GM23338 (cell line): ENCODE results near the gene ERLEC1. TPM values are rescaled to one million over a fixed set of nuclear protein-coding genes. Genes with fewer than 3 reads are reported as not detected.
A peak's percentile ranks its signal among the peaks of the same experiment; 100 is the strongest.

Experiments used
- ATAC-seq: fragments of 200-7000 bp; cut with Tn5 transposase; 3 replicates; pipeline ENCODE4 v1.9.1; 2020
- DNase-seq: peaks from one replicate; pipeline ENCODE4 v3.0.0-alpha.2; 2015; ENCODE audit warnings: low spot score
- H2AFZ ChIP-seq: fragments of 200-600 bp; sonication (generic); 2 replicates; pipeline ENCODE4 v1.8.0; 2016; ENCODE audit warnings: antibody characterized with exemption, mild to moderate bottlenecking, moderate library complexity
- H3F3A ChIP-seq: fragments of 200-600 bp; sonication (generic); replicated peaks from 2 replicates; pipeline ENCODE4 v1.8.0; 2017; ENCODE audit warnings: antibody characterized with exemption, mixed run types, low read depth
- H3K27ac ChIP-seq: fragments of 200-600 bp; sonication (generic); 2 replicates; pipeline ENCODE4 v1.6.1; 2016; ENCODE audit warnings: low read depth
- H3K27me3 ChIP-seq: fragments of 200-600 bp; sonication (generic); 2 replicates; pipeline ENCODE4 v1.8.0; 2016; ENCODE audit warnings: mild to moderate bottlenecking, mixed run types, moderate library complexity; ENCODE audit not compliant: insufficient read depth
- H3K36me3 ChIP-seq: fragments of 200-600 bp; sonication (generic); 2 replicates; pipeline ENCODE4 v1.8.0; 2016; ENCODE audit warnings: mild to moderate bottlenecking; ENCODE audit not compliant: insufficient read depth
- H3K4me1 ChIP-seq: fragments of 200-600 bp; sonication (generic); 2 replicates; pipeline ENCODE4 v1.8.0; 2016; ENCODE audit warnings: mild to moderate bottlenecking, moderate library complexity; ENCODE audit not compliant: insufficient read depth
- H3K4me2 ChIP-seq: fragments of 200-600 bp; sonication (generic); 2 replicates; pipeline ENCODE4 v1.7.1; 2017; ENCODE audit warnings: mixed run types
- H3K4me3 ChIP-seq: fragments of 200-600 bp; sonication (generic); 2 replicates; pipeline ENCODE4 v1.6.1; 2016; ENCODE audit warnings: mixed run types
- H3K79me2 ChIP-seq: fragments of 200-600 bp; sonication (generic); replicated peaks from 2 replicates; pipeline ENCODE4 v1.8.0; 2017; ENCODE audit warnings: mild to moderate bottlenecking; ENCODE audit not compliant: insufficient read depth
- H3K9me2 ChIP-seq: fragments of 200-600 bp; sonication (generic); 2 replicates; pipeline ENCODE4 v1.8.0; 2017; ENCODE audit not compliant: insufficient read depth
- H4K20me1 ChIP-seq: fragments of 200-600 bp; sonication (generic); replicated peaks from 2 replicates; pipeline ENCODE4 v1.8.0; 2017; ENCODE audit warnings: mild to moderate bottlenecking; ENCODE audit not compliant: insufficient read depth
- H3K27ac Mint-ChIP-seq: 2 replicates; pipeline ENCODE4 v1.8.0; 2020; ENCODE audit warnings: inconsistent platforms, mild to moderate bottlenecking, moderate library complexity, mixed read lengths
- H3K27me3 Mint-ChIP-seq: 3 replicates; pipeline ENCODE4 v1.8.0; 2022; ENCODE audit warnings: low read depth, mild to moderate bottlenecking, moderate library complexity, mixed read lengths, inconsistent platforms; ENCODE audit not compliant: insufficient read depth, poor library complexity
- H3K36me3 Mint-ChIP-seq: 3 replicates; pipeline ENCODE4 v1.8.0; 2021; ENCODE audit warnings: low read depth, mild to moderate bottlenecking, inconsistent platforms, moderate library complexity, mixed read lengths
- H3K4me1 Mint-ChIP-seq: 3 replicates; pipeline ENCODE4 v1.8.0; 2020; ENCODE audit warnings: mild to moderate bottlenecking, inconsistent platforms, mixed read lengths
- H3K4me3 Mint-ChIP-seq: 3 replicates; pipeline ENCODE4 v1.8.0; 2021; ENCODE audit warnings: moderate library complexity, mild to moderate bottlenecking, inconsistent platforms, mixed read lengths
- H3K9me3 Mint-ChIP-seq: 3 replicates; pipeline ENCODE4 v1.8.0; 2020; ENCODE audit warnings: moderate library complexity, mild to moderate bottlenecking, inconsistent platforms, mixed read lengths
- JUNB ChIP-seq: IDR thresholded peaks from one replicate; pipeline ENCODE4 v1.6.1; 2016; ENCODE audit warnings: antibody characterized with exemption; ENCODE audit not compliant: unreplicated experiment
- POLR2AphosphoS5 ChIP-seq: IDR thresholded peaks from 2 replicates; pipeline ENCODE4 v1.6.1; 2016; ENCODE audit warnings: antibody characterized with exemption, low read depth
- STAT1 ChIP-seq: IDR thresholded peaks from one replicate; pipeline ENCODE4 v1.6.1; 2016; ENCODE audit warnings: antibody characterized with exemption; ENCODE audit not compliant: unreplicated experiment
- polyA plus RNA-seq: library from polyadenylated mRNA; unstranded; fragments of >200 nt; fragmentation: Nextera tagmentation; extraction: Ambion mirVana; gene quantifications from 2 replicates; pipeline ENCODE4 v1.2.1, GENCODE V29; 2016
- total RNA-seq: library from RNA; depleted of rRNA; stranded (reverse); fragments of >200 nt; shearing (Covaris generic); gene quantifications from 2 replicates; pipeline ENCODE4 v1.2.3, GENCODE V29; 2014
- TF ChIP-seq, protein P1 (sequence below): fragments of 250-450 bp; sonication (Bioruptor Pico); IDR thresholded peaks from 2 replicates; pipeline ENCODE4 v1.5.0; 2020; ENCODE audit warnings: mild to moderate bottlenecking, moderate library complexity

The ERLEC1 gene
- total and polyA plus RNA-seq, 2 experiments from 2014 or later, result 35.0 to 41.2 TPM

GRCh38 chr2:53827398-53828175 lies 40.7 kb downstream of the ERLEC1 start:
- Histone ChIP-seq H3K9me2 (no peaks in the 10 kb centered on the region), H3F3A (no peaks in the 10 kb centered on the region), H3K4me3 (0 out of 2 replicates have a peak overlapping the region, but pooled peaks have one; percentile 2), H3K4me1 (peaks cover 20% of the 10 kb centered on the region), H3K27me3 (no peaks in the 10 kb centered on the region), H3K27ac (peak overlapping the region; percentile 5), H3K36me3 (no peaks in the 10 kb centered on the region), H4K20me1 (no peaks in the 10 kb centered on the region), H2AFZ (no peak overlapping the region), H3K79me2 (no peaks in the 10 kb centered on the region), H3K4me2 (peak overlapping the region; percentile 62)
- H3K36me3 Mint-ChIP-seq, result no peaks in the 10 kb centered on the region
- TF ChIP-seq, protein P1, sequence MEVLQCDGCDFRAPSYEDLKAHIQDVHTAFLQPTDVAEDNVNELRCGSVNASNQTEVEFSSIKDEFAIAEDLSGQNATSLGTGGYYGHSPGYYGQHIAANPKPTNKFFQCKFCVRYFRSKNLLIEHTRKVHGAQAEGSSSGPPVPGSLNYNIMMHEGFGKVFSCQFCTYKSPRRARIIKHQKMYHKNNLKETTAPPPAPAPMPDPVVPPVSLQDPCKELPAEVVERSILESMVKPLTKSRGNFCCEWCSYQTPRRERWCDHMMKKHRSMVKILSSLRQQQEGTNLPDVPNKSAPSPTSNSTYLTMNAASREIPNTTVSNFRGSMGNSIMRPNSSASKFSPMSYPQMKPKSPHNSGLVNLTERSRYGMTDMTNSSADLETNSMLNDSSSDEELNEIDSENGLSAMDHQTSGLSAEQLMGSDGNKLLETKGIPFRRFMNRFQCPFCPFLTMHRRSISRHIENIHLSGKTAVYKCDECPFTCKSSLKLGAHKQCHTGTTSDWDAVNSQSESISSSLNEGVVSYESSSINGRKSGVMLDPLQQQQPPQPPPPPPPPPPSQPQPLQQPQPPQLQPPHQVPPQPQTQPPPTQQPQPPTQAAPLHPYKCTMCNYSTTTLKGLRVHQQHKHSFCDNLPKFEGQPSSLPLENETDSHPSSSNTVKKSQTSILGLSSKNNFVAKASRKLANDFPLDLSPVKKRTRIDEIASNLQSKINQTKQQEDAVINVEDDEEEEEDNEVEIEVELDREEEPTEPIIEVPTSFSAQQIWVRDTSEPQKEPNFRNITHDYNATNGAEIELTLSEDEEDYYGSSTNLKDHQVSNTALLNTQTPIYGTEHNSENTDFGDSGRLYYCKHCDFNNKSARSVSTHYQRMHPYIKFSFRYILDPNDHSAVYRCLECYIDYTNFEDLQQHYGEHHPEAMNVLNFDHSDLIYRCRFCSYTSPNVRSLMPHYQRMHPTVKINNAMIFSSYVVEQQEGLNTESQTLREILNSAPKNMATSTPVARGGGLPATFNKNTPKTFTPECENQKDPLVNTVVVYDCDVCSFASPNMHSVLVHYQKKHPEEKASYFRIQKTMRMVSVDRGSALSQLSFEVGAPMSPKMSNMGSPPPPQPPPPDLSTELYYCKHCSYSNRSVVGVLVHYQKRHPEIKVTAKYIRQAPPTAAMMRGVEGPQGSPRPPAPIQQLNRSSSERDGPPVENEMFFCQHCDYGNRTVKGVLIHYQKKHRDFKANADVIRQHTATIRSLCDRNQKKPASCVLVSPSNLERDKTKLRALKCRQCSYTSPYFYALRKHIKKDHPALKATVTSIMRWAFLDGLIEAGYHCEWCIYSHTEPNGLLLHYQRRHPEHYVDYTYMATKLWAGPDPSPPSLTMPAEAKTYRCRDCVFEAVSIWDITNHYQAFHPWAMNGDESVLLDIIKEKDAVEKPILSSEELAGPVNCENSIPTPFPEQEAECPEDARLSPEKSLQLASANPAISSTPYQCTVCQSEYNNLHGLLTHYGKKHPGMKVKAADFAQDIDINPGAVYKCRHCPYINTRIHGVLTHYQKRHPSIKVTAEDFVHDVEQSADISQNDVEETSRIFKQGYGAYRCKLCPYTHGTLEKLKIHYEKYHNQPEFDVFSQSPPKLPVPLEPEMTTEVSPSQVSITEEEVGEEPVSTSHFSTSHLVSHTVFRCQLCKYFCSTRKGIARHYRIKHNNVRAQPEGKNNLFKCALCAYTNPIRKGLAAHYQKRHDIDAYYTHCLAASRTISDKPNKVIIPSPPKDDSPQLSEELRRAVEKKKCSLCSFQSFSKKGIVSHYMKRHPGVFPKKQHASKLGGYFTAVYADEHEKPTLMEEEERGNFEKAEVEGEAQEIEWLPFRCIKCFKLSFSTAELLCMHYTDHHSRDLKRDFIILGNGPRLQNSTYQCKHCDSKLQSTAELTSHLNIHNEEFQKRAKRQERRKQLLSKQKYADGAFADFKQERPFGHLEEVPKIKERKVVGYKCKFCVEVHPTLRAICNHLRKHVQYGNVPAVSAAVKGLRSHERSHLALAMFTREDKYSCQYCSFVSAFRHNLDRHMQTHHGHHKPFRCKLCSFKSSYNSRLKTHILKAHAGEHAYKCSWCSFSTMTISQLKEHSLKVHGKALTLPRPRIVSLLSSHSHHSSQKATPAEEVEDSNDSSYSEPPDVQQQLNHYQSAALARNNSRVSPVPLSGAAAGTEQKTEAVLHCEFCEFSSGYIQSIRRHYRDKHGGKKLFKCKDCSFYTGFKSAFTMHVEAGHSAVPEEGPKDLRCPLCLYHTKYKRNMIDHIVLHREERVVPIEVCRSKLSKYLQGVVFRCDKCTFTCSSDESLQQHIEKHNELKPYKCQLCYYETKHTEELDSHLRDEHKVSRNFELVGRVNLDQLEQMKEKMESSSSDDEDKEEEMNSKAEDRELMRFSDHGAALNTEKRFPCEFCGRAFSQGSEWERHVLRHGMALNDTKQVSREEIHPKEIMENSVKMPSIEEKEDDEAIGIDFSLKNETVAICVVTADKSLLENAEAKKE (CRISPR knock-in tag), result peak; percentile 77
- TF ChIP-seq JUNB, result no peak
- no peaks in the 10 kb centered on the region for H3K9me3 Mint-ChIP-seq
- H3K27ac Mint-ChIP-seq, result peak overlapping the region; percentile 43; the same call in 1 of the 2 replicates
- ATAC-seq (peak; percentile 88), DNase-seq (peak; percentile 66)
- peak overlapping the region; percentile 8; the same call in 1 of the 3 replicates for H3K4me3 Mint-ChIP-seq
- peaks cover 29% of the 10 kb centered on the region for H3K4me1 Mint-ChIP-seq
- H3K27me3 Mint-ChIP-seq, result peaks cover 6% of the 10 kb centered on the region

GRCh38 chr2:53828331-53828730 lies 41.5 kb downstream of the ERLEC1 start:
- Mint-ChIP-seq H3K27me3 (peaks cover 6% of the 10 kb centered on the region), H3K9me3 (no peaks in the 10 kb centered on the region), H3K36me3 (no peaks in the 10 kb centered on the region), H3K4me1 (peaks cover 29% of the 10 kb centered on the region), H3K27ac (no peak overlapping the region), H3K4me3 (no peak overlapping the region)
- no peaks in the 10 kb centered on the region for H3K36me3 ChIP-seq
- TF ChIP-seq POLR2AphosphoS5 (no peak), STAT1 (no peak)
- H2AFZ ChIP-seq, result no peak overlapping the region
- H3K4me1 ChIP-seq, result peaks cover 20% of the 10 kb centered on the region
- H3K79me2 ChIP-seq, result no peaks in the 10 kb centered on the region
- no peaks in the 10 kb centered on the region for H3K9me2 ChIP-seq
- no peak for DNase-seq
- H3K27me3 ChIP-seq, result no peaks in the 10 kb centered on the region
- no peaks in the 10 kb centered on the region for H4K20me1 ChIP-seq
- ATAC-seq, result no peak
- no peak overlapping the region for H3K4me3 ChIP-seq
- no peak overlapping the region for H3K27ac ChIP-seq
- H3F3A ChIP-seq, result no peaks in the 10 kb centered on the region
- H3K4me2 ChIP-seq, result no peak overlapping the region
